Body of pancreas (tissue), 4 donors: ENCODE data around the gene GPRIN3. TPM values are rescaled to one million over a fixed set of nuclear protein-coding genes. Genes with fewer than 3 reads are reported as not detected.

Experiments used
- ATAC-seq: fragments of 150-250 bp; one replicate; pipeline ENCODE4 v1.9.1; 2016
- DNase-seq, 4 donors: peaks; one replicate each; pipeline ENCODE4 v3.0.0-alpha.2; 2019
- H3K27ac ChIP-seq, 4 donors: fragments of 200-600 bp; sonication (generic); 1 replicate in 3 of 4; 2 replicates in 1 of 4; pipeline versions ENCODE4 v1.5.1 to v1.6.1; 2016 to 2019; ENCODE audit warnings: mild to moderate bottlenecking in 1 of 4, mixed read lengths in 1 of 4, moderate library complexity in 1 of 4
- H3K27me3 ChIP-seq, 2 donors: fragments of 200-600 bp; sonication (generic); one replicate each; pipeline ENCODE4 v1.6.0; 2016; ENCODE audit warnings: mild to moderate bottlenecking in 1 of 2
- H3K36me3 ChIP-seq, 2 donors: fragments of 200-600 bp; sonication (generic); replicated peaks in 1 of 2; 2 replicates each; pipeline ENCODE4 v1.5.1; 2016; ENCODE audit warnings: low read depth in 2 of 2; ENCODE audit not compliant: insufficient read depth in 1 of 2
- H3K4me1 ChIP-seq: fragments of 200-600 bp; sonication (generic); one replicate; pipeline ENCODE4 v1.6.0; 2016
- H3K4me3 ChIP-seq, 2 donors: fragments of 200-600 bp; sonication (generic); 1 replicate in 1 of 2; 2 replicates in 1 of 2; pipeline ENCODE4 v1.5.1; 2016 to 2019
- H3K9me3 ChIP-seq, 3 donors: fragments of 200-600 bp; sonication (generic); 1 replicate in 2 of 3; 2 replicates in 1 of 3; pipeline ENCODE4 v1.5.1; 2016
- POLR2A ChIP-seq, 3 donors: fragments of 450-650 bp; IDR thresholded peaks; one replicate each; pipeline ENCODE4 v1.6.1; 2016; ENCODE audit warnings: antibody characterized with exemption in 3 of 3, mild to moderate bottlenecking in 2 of 3
- WGBS, 2 donors: methylation state at CpG; one replicate each; pipeline ENCODE4 v1.1.5; 2017; 5-methylcytosine and 5-hydroxymethylcytosine counted together
- intact Hi-C: fragments of 100-400 bp; cut with DNase I; formaldehyde crosslinking; loops from one replicate; pipeline ENCODE4 v1.15.1; 2023
- total RNA-seq, 2 donors: library from RNA; depleted of rRNA; stranded (reverse); fragments of >200 nt; gene quantifications; one replicate each; pipeline ENCODE4 v1.1.0, GENCODE V29; 2016
- TF ChIP-seq, protein P1 (sequence below), 7 experiments: fragments of 450-650 bp in 4 of 7; fragments of 200-600 bp in 3 of 7; sonication (generic) in 3 of 7; IDR thresholded peaks; one replicate each; pipeline ENCODE4 v1.5.1; 2016 to 2019; ENCODE audit warnings: antibody characterized with exemption in 7 of 7

The GPRIN3 gene
- total RNA-seq, 2 donors from 2014 or later, result 5.3 to 9.3 TPM

DNA sequence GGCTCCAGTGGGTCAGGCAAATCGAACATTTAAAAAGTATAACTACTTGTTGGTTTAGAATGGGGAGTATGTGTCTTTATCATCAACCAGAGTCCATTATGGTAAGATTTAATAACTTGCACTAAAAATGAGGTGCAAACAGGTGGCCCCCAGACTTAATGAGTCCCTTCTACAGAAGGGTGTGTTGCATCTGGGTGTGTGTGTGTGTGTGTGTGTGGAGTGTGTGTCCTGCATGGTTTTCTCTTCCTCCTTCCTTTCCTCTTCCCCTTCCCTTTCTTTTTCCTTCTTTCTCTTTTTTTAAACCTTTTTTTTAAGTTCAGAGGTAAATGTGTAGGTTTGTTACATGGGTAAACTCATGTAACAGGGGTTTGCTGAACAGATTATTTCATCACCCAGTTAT lies 53.7 kb downstream of the GPRIN3 start:
- TF ChIP-seq, protein P1, sequence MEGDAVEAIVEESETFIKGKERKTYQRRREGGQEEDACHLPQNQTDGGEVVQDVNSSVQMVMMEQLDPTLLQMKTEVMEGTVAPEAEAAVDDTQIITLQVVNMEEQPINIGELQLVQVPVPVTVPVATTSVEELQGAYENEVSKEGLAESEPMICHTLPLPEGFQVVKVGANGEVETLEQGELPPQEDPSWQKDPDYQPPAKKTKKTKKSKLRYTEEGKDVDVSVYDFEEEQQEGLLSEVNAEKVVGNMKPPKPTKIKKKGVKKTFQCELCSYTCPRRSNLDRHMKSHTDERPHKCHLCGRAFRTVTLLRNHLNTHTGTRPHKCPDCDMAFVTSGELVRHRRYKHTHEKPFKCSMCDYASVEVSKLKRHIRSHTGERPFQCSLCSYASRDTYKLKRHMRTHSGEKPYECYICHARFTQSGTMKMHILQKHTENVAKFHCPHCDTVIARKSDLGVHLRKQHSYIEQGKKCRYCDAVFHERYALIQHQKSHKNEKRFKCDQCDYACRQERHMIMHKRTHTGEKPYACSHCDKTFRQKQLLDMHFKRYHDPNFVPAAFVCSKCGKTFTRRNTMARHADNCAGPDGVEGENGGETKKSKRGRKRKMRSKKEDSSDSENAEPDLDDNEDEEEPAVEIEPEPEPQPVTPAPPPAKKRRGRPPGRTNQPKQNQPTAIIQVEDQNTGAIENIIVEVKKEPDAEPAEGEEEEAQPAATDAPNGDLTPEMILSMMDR (IDR thresholded peaks at IDR 0.05), result no peak
- no peak for TF ChIP-seq POLR2A (IDR thresholded peaks at IDR 0.05)
- H3K4me3 ChIP-seq, result no peak overlapping the region
- peaks cover 45% of the 10 kb centered on the region for H3K4me1 ChIP-seq
- ATAC-seq (no peak), DNase-seq (no peak)
- H3K36me3 ChIP-seq, result no peaks in the 10 kb centered on the region
- intact Hi-C loops, result no loop called here
- peak overlapping the region in 1 of 4 donors; percentile 59 for H3K27ac ChIP-seq
- 74 to 91% methylated on average over 1 of the region's 1 CpG for WGBS, 2 donors
- H3K9me3 ChIP-seq, result no peaks in the 10 kb centered on the region
- no peaks in the 10 kb centered on the region for H3K27me3 ChIP-seq

DNA sequence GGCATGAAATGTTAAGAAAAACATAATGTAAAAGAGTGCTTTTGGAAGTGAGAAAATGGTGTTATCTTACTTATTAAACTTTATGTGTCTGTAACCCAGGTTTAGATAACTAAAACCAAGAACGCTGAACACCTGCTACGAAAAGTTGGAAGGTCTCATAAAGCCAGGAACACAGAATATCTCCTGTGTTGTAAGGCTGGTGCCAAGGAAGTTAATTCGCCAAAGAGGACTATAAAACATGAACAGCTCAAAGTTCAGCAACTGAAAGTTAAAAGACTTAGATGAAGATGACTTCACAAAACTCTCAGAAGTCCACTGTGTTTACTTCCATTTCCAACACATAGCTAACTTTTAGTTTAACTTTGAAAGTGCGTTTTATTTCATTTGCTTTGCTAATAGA lies 54.3 kb downstream of the GPRIN3 start:
- Histone ChIP-seq H3K36me3 (no peaks in the 10 kb centered on the region), H3K27ac (peak overlapping the region in 3 of 4 donors; percentile 52 to 59 (median 57)), H3K27me3 (no peaks in the 10 kb centered on the region), H3K4me3 (no peak overlapping the region), H3K4me1 (peaks cover 48% of the 10 kb centered on the region), H3K9me3 (no peaks in the 10 kb centered on the region)
- no peak for ATAC-seq
- 44 to 46% methylated on average over 4 of the region's 4 CpGs for WGBS, 2 donors
- DNase-seq, result no peak
- no peak for TF ChIP-seq POLR2A (IDR thresholded peaks at IDR 0.05)
- TF ChIP-seq, protein P1 (IDR thresholded peaks at IDR 0.05), result no peak
- intact Hi-C loops, result no loop called here

DNA sequence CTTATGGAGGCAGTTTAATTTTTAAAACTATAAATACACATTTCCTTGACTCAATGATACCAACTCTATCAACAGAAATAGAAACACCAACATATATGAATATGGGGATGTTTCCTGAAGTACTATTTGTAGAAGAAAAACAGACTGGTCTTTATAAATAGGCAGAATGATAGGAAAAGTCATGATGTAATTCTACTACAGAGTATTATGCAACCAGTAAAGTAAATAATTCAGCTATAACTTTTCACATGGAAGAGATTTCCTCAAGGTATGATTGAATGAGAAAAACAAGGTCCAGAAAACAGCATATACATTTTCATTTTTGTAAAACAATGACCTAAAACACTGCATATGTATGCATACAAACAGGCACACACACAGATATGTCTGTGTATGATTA lies 56.2 kb downstream of the GPRIN3 start:
- TF ChIP-seq, protein P1 (IDR thresholded peaks at IDR 0.05), result no peak
- TF ChIP-seq POLR2A (IDR thresholded peaks at IDR 0.05), result no peak
- H3K9me3 ChIP-seq, result no peaks in the 10 kb centered on the region
- H3K27me3 ChIP-seq, result no peaks in the 10 kb centered on the region
- no peak overlapping the region for H3K4me3 ChIP-seq
- peak overlapping the region in 3 of 4 donors; percentile 50 to 65 (median 52) for H3K27ac ChIP-seq
- DNase-seq (no peak), ATAC-seq (no peak)
- H3K36me3 ChIP-seq, result no peaks in the 10 kb centered on the region
- peaks cover 54% of the 10 kb centered on the region for H3K4me1 ChIP-seq
- intact Hi-C loops, result no loop called here

DNA sequence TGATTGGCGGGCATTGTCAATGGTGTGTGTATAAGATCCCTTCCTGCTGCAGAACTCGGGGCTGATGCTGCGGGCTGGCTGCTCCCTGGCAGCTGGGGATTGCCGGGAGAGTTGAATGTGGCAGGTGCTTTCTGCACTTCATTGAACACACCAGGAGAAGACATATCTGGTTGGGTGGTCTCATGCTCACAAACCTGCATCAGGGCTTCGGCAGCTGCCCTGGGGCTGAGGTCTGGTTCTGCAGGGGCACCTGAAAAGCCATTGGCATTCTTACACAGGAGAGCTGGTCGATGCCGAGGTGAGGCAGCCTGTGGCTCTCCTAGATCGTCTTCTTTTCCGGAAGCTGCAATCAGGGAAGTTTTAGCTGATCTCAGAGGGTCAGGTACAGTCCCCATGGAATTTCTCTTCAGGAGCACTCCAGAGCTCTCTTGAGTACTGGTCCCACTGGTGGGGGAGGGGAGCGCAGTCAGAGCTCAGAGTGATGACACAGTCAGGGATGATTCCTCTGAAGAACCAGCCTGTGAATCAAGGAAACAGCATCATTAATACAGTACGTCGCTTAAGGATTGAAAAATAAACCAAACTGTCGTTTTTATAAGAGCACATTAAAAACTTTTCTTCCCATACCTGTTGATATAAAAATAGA lies 57.8 kb downstream of the GPRIN3 start:
- ATAC-seq (peak; percentile 5), DNase-seq (peak; percentile 14 to 65 (median 33))
- H3K4me1 ChIP-seq, result peaks cover 67% of the 10 kb centered on the region
- peak overlapping the region; percentile 80 to 93 (median 86) for H3K27ac ChIP-seq
- H3K9me3 ChIP-seq, result no peaks in the 10 kb centered on the region
- intact Hi-C loops, result no loop called here
- no peak for TF ChIP-seq POLR2A (IDR thresholded peaks at IDR 0.05)
- 35 to 53% methylated on average over 8 to 13 of the region's 13 CpGs for WGBS, 2 donors
- no peaks in the 10 kb centered on the region for H3K36me3 ChIP-seq
- no peaks in the 10 kb centered on the region for H3K27me3 ChIP-seq
- peak overlapping the region in 1 of 2 donors; percentile 12 for H3K4me3 ChIP-seq

DNA sequence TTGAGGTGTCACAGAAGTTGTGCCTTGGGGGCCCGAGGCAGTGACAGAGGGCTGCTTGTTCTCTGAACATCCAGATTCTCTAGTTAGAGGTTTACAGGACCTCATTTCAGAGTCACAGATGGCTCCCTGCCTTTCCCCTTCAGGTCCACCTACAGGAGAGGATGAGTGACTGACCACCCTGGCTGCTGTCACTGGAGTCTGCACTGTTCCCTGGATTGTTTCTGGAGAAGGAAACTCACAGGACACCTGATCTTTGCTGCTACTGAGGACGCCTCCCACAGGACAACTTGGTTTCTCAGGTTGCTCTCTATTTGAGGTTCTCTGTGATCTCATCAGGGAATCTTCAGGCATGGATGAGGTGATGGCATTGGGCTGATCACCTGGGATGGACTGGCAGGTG lies 58.3 kb downstream of the GPRIN3 start:
- Histone ChIP-seq H3K36me3 (no peaks in the 10 kb centered on the region), H3K27me3 (no peaks in the 10 kb centered on the region), H3K27ac (peak overlapping the region; percentile 80 to 93 (median 86)), H3K4me3 (peak overlapping the region; percentile 6 to 12), H3K4me1 (peaks cover 71% of the 10 kb centered on the region), H3K9me3 (no peaks in the 10 kb centered on the region)
- TF ChIP-seq, protein P1 (IDR thresholded peaks at IDR 0.05), result peak in 2 of 7 experiments; percentile 3 to 9
- TF ChIP-seq POLR2A (IDR thresholded peaks at IDR 0.05), result peak in 2 of 3 donors; percentile 37 to 51
- peak in 3 of 4 donors; percentile 21 to 41 (median 34) for DNase-seq
- ATAC-seq, result peak; percentile 14
- WGBS, 2 donors, result 29 to 31% methylated on average over 2 of the region's 2 CpGs
- intact Hi-C loops, result no loop called here
